DMS 273 (cell line): ENCODE data around the gene CAMK4.
"Not testable (repeated sequence)": the region's sequence is repeated elsewhere in the genome, so short reads cannot be mapped to it uniquely, and the experiment has no call there.

Source experiments
- DNase-seq: peaks from one replicate; lab custom pipeline; 2025; ENCODE audit not compliant: unreplicated experiment; lab: John Stamatoyannopoulos, UW

Gene CAMK4

DNA sequence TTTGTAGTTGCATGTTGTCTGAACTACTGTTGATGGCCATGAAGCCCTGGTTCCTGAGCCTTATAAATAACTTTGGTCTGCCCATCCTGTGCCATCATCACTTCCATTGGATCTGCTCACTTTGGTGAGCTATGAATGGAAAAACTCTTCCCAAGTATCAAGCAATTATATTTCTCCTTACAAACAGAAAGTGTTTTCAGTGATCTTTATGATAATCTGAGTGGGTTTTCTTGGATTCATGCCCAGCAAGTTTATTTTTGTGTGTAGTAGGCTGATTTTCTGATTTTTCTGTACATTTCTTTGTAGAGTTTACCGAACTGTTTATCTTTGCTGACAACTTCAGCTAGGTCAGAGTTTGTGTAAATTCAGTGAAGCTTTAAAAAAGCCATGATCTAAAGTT is 31.0 kb downstream of the CAMK4 start:
- DNase-seq, result no peak

- no peak for DNase-seq
These were observed 31.9 kb downstream of the CAMK4 start for GRCh38 chr5:111256128-111256527.

DNA sequence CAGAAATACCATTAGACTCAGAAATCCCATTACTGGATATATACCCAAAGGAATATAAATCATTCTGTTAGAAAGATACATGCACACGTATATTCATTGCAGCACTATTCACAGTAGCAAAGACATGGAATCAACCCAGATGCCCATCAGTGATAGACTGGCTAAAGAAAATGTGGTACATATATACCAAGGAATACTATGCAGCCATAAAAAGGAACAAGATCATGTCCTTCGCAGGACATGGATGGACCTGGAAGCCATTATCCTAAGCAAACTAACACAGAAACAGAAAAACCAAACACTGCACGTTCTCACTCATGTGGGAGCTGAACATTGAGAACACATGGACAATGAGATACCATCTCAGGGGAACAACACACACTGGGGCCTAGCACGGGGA is 33.4 kb downstream of the CAMK4 start:
- not testable (repeated sequence) for DNase-seq

GRCh38 chr5:111259636-111260035 is 35.5 kb downstream of the CAMK4 start:
- DNase-seq, result no peak

DNA sequence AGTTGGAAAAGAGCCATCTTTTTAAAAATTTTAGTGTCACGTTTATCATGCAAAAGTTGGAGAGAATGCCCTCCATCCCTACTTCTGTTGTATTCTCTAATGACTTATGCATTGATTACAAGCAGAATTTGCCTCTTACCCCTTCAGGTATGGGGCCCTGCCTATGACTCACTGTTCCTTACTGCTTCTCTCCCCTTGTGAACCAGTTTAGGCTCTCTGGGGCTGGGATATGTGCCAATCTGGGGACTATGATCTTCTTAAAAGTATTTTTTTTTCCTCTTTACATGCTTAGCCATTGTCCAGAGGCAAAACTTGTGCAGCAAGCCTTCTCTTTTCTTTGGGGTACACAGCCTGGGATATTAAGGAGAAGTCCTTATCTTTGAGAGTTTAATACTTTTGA is 37.4 kb downstream of the CAMK4 start:
- DNase-seq, result no peak

GRCh38 chr5:111262153-111262552 is 38.0 kb downstream of the CAMK4 start:
- no peak for DNase-seq

- no peak for DNase-seq
These were observed 38.6 kb downstream of the CAMK4 start for GRCh38 chr5:111262815-111263214.

DNA sequence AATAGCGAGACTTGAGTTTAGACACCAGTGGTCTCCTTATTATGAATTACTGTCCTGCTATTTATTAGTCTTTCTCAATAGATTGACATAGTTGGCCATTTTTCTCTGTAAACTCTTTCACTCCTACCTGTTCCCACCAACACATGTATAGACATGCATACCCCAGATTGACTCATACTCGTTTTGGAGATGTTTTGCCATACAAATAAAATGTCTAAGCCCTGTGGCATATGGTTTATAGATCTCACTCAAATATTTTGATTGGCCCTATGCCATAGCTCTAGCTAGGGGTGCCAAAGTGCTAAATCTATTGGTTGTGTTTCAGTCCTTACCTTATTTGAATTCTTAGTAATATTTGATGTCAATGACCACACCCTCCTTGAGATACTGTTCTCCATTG is 42.3 kb downstream of the CAMK4 start:
- peak; percentile 78 for DNase-seq

DNA sequence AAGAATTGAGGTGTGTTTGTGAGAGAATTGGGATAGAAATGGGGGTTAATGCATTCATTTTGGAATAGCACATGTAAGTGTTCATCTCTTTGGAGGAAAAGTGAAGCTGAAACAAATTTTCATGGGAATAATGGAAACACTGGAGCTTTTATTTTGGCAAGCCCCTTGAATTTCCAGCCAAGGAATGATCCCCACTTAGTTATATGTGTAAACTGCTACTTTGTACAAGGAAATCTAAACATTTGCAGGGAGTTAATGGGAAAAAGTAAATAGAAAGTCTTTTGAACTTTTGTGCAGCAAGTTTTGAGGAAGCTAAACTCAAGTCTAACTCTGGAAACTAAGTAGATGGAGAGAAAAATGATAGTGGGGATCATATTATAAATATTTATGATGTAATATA is 44.1 kb downstream of the CAMK4 start:
- no peak for DNase-seq

GRCh38 chr5:111271885-111272284 is 47.7 kb downstream of the CAMK4 start:
- no peak for DNase-seq

DNA sequence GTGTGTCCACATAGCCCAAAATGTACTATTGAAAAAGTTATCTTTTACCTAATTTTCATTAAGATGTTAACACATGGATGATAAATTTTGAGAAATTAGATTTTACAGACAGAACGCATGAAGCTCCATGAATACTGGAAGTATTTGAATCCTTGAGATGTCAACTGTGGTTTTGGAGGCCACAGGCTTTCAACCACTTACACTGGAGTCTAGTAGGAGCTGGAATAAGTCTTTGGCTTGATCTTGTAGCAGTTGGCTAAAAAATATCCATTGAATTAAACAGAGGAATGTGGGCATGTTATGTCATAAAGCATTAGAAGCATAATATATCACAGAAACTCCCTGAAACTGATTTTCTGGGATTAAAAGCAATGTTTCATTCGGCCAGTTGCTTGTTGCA is 52.9 kb downstream of the CAMK4 start:
- DNase-seq, result no peak

GRCh38 chr5:111278858-111279504 is 54.8 kb downstream of the CAMK4 start:
- peak; percentile 60 for DNase-seq

GRCh38 chr5:111280282-111280951 is 56.2 kb downstream of the CAMK4 start:
- peak; percentile 86 for DNase-seq

- DNase-seq, result no peak
These were observed 58.6 kb downstream of the CAMK4 start for GRCh38 chr5:111282798-111283197.

GRCh38 chr5:111284825-111285224 is 60.6 kb downstream of the CAMK4 start:
- no peak for DNase-seq

- no peak for DNase-seq
These were observed 70.4 kb downstream of the CAMK4 start for GRCh38 chr5:111294551-111294950.

GRCh38 chr5:111295649-111296048 is 71.5 kb downstream of the CAMK4 start:
- DNase-seq, result no peak

DNA sequence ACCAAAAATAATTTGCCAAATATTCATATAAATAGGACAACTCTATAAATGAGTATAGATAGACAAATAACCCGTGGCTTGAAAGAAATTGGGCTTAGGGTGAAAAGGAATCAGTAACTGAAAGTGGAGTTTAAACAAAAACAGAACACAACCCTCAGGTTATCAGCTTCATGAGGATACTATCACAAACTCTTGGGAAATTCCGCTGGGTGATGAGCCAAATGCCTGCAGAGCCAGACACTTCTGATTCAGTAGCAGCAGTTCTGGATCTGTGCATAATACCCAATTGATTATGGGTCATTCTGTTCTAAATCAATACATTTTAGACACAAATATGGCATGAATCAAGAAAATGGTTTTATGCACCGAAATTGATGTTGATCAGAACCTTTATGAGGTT is 72.4 kb downstream of the CAMK4 start:
- DNase-seq, result no peak

GRCh38 chr5:111299067-111299481 is 74.9 kb downstream of the CAMK4 start:
- DNase-seq, result peak; percentile 46

DNA sequence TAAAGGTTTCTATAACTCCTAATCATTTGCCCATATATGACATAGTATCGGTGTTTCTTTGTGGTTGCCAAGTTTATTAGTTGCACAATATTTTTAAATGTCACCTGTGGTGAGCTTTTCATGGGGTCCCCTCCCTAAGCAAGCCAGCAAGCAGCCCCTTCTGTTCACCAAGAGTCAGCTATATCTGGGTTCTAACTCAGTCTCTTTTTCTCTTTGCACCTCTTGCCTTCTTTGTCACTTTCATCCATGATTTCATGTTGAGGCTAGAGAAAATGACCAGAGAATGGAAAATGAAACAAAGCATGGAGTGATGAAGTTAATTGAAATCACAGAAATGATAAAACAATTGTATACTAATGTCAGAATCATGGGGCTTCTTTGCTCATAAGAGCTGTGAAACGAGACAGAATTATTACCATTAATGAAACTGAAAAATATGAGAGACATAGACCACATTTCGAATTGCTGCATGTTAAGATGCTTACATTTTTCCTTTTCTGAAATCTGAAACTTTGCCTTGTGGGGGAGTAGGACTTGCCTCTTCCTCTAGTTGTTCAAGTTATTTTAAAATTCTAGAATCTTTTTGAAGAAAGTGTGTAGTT is 75.7 kb downstream of the CAMK4 start:
- no peak for DNase-seq

DNA sequence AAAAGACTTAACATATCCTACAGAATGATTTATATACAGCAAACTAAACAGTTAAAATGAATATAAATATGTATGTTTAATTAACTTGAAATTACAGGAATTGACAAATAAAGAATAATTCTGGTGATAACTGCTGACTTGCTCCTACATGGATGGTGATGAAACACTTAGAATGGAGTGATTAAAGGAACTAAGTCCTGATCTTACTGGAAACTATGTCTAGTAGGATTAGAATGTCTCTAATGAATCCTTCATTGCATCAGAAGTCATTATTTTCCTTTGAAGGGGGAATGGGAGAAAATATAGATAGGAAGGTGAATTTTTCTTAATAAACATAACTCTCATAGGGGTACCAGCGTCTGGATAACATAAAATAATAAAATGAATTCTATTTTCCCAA is 77.1 kb downstream of the CAMK4 start:
- DNase-seq, result no peak

- DNase-seq, result not testable (repeated sequence)
These were observed 77.9 kb downstream of the CAMK4 start for GRCh38 chr5:111302043-111302442.
